ENCODE results near the gene AGAP2.

The AGAP2 gene

GRCh38 chr12:57767305-57767698 lies 28.8 kb upstream of the AGAP2 start:
- DNase-seq = no peak

- DNase-seq = no peak
Observed at GRCh38 chr12:57766464-57767304, 28.1 kb upstream of the AGAP2 start, which contains the start of gene CYP27B1. TSS of gene CYP27B1 (minus strand) at chr12:57767078. CDS start at chr12:57767041, 37 bp downstream.

- no peak for DNase-seq
Observed at GRCh38 chr12:57765698-57766463, 27.3 kb upstream of the AGAP2 start.

- no peak for DNase-seq
Observed at GRCh38 chr12:57765003-57765697, 26.6 kb upstream of the AGAP2 start.

- DNase-seq = no peak
Observed at GRCh38 chr12:57764662-57765002, 26.1 kb upstream of the AGAP2 start.

GRCh38 chr12:57763881-57764661 lies 25.5 kb upstream of the AGAP2 start:
- no peak for DNase-seq

- DNase-seq = no peak
Observed at GRCh38 chr12:57762463-57762862, 23.9 kb upstream of the AGAP2 start.

GRCh38 chr12:57761391-57761998 lies 23.0 kb upstream of the AGAP2 start:
- DNase-seq = no peak

GRCh38 chr12:57760347-57760982 lies 21.9 kb upstream of the AGAP2 start:
- DNase-seq = no peak

- DNase-seq = no peak
Observed at GRCh38 chr12:57759360-57759980, 20.9 kb upstream of the AGAP2 start.

GRCh38 chr12:57758552-57759359 lies 20.2 kb upstream of the AGAP2 start:
- no peak for DNase-seq

GRCh38 chr12:57757771-57758170 lies 19.2 kb upstream of the AGAP2 start:
- no peak for DNase-seq

- peak in 2 of 14 donors; percentile 3 to 10 for DNase-seq
Observed at GRCh38 chr12:57756406-57757341, 18.1 kb upstream of the AGAP2 start.

GRCh38 chr12:57755454-57756372 lies 17.2 kb upstream of the AGAP2 start:
- no peak for DNase-seq

GRCh38 chr12:57755194-57755453 lies 16.6 kb upstream of the AGAP2 start:
- peak in 1 of 14 donors; percentile 49 for DNase-seq

GRCh38 chr12:57754411-57755193 lies 16.1 kb upstream of the AGAP2 start, which contains the start of gene MARCHF9:
TSS of gene MARCHF9 (plus strand) at chr12:57755103. CDS start at chr12:57755529, 426 bp downstream.
- DNase-seq = peak in 4 of 14 donors; percentile 26 to 68 (median 30)

Data from C1 segment of cervical spinal cord (tissue), 14 donors.